ENCODE measurements around the gene KIF5A.
A peak's percentile ranks its signal among the peaks of the same experiment; 100 is the strongest.
"Not testable (repeated sequence)": the region's sequence is repeated elsewhere in the genome, so short reads cannot be mapped to it uniquely, and the experiment has no call there.

The KIF5A gene

DNA sequence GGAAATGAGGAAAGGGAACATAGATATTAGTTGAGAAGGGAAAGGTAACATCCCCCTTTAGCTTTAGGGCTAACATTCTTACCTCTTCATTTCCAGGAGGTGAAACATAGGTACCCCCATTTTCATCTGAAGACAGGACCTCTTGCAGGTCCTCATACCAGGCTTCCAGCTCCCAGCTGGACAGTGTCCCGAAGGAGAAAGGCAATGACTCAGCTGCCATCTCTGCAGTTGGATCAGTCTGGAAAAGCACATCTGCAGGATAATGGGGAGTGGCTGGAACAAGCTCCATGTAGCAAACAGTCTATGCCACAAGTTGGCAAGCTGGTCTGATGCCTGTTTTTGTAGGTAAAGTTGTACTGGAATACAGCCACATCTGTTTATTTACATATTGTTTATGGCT is 32.7 kb upstream of the KIF5A start:
- no peak overlapping the region; the same call in 1 of the 2 replicates for H3K4me2 ChIP-seq
- H3K36me3 ChIP-seq (ENCODE audit: insufficient read depth) = peaks cover 37% of the 10 kb centered on the region; the same call in 1 of the 2 replicates
- H4K20me1 ChIP-seq (ENCODE audit: insufficient read depth) = no peaks in the 10 kb centered on the region
- H3K9ac ChIP-seq = no peak overlapping the region
- H3K4me1 ChIP-seq (ENCODE audit: low read depth, poor library complexity, severe bottlenecking) = peaks cover 41% of the 10 kb centered on the region
- H2AFZ ChIP-seq (ENCODE audit: low read depth) = no peak overlapping the region
- H3K79me2 ChIP-seq (ENCODE audit: insufficient read depth, low read depth) = peaks cover 31% of the 10 kb centered on the region
- no peak overlapping the region for H3K4me3 ChIP-seq (IDR thresholded peaks at IDR 0.05; ENCODE audit: insufficient read depth, low read depth, low read length)
- peak overlapping the region; percentile 8; the same call in 1 of the 2 replicates for H3K27ac ChIP-seq
- no peaks in the 10 kb centered on the region for H3K27me3 ChIP-seq (ENCODE audit: insufficient read depth, low read depth)
- TF ChIP-seq, protein P1, sequence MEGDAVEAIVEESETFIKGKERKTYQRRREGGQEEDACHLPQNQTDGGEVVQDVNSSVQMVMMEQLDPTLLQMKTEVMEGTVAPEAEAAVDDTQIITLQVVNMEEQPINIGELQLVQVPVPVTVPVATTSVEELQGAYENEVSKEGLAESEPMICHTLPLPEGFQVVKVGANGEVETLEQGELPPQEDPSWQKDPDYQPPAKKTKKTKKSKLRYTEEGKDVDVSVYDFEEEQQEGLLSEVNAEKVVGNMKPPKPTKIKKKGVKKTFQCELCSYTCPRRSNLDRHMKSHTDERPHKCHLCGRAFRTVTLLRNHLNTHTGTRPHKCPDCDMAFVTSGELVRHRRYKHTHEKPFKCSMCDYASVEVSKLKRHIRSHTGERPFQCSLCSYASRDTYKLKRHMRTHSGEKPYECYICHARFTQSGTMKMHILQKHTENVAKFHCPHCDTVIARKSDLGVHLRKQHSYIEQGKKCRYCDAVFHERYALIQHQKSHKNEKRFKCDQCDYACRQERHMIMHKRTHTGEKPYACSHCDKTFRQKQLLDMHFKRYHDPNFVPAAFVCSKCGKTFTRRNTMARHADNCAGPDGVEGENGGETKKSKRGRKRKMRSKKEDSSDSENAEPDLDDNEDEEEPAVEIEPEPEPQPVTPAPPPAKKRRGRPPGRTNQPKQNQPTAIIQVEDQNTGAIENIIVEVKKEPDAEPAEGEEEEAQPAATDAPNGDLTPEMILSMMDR (conservative IDR thresholded peaks at IDR 0.05; ENCODE audit: low read depth, low read length) = no peak

DNA sequence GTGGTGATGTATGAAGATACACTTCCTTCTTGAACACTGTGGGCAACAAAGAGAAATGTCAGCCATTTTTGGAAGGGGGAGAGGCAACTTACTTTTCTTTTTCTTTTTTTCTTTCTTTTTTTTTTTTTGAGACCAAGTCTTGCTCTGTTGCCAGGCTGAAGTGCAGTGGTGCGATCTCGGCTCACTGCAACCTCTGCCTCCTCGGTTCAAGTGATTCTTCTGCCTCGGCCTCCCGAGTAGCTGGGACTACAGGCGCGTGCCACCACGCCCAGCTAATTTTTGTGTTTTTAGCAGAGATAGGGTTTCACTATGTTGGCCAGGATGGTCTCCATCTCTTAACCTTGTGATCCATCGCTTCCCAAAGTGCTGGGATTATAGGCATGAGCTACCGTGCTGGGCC is 32.1 kb upstream of the KIF5A start:
- H2AFZ ChIP-seq (ENCODE audit: low read depth); H3K27me3 ChIP-seq (ENCODE audit: insufficient read depth, low read depth); H3K4me3 ChIP-seq (IDR thresholded peaks at IDR 0.05; ENCODE audit: insufficient read depth, low read depth, low read length); H3K9ac ChIP-seq; H4K20me1 ChIP-seq (ENCODE audit: insufficient read depth): not testable (repeated sequence)
- Histone ChIP-seq H3K79me2 (ENCODE audit: insufficient read depth, low read depth) (peaks cover 31% of the 10 kb centered on the region), H3K27ac (peak overlapping the region; percentile 71; the same call in 1 of the 2 replicates), H3K4me2 (peak overlapping the region; percentile 89), H3K36me3 (ENCODE audit: insufficient read depth) (peaks cover 33% of the 10 kb centered on the region; the same call in 1 of the 2 replicates), H3K4me1 (ENCODE audit: low read depth, poor library complexity, severe bottlenecking) (peaks cover 43% of the 10 kb centered on the region)

DNA sequence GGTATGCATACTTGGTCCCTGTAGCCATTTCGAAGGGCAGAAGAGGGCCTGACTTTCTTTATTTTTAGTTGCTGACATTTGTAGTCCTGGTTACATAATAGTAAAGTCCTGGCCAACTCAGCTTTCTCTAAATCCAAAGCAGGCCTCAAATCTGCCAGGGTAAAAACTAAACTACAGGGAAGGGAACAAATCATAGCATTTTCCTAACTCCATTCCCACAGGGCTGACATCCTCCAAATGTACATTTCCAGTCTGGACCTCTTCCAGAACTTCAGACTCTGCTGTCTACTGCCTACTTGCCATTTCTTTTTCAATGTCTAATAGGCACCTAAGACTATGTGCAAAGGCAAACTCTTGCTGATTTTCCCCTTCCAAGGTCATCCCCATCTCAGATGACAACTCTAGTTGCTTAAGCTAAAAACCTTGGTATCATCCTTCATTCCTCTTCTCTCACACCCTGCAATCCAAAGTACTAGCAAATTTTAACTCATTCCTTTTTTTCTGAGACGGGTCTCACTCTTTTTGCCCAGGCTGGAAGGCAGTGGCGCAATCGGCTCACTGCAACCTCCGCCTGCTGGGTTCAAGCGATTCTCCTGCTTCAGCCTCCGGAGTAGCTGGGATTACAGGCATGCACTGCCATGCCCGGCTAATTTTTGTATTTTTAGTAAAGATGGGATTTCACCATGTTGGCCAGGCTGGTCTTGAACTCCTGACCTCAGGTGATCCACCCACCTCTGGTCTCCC is 31.5 kb upstream of the KIF5A start:
- Histone ChIP-seq H3K79me2 (ENCODE audit: insufficient read depth, low read depth) (peaks cover 34% of the 10 kb centered on the region), H3K36me3 (ENCODE audit: insufficient read depth) (peaks cover 28% of the 10 kb centered on the region; the same call in 1 of the 2 replicates), H2AFZ (ENCODE audit: low read depth) (no peak overlapping the region), H3K9ac (no peak overlapping the region; the same call in 1 of the 2 replicates), H4K20me1 (ENCODE audit: insufficient read depth) (no peaks in the 10 kb centered on the region), H3K4me3 (IDR thresholded peaks at IDR 0.05; ENCODE audit: insufficient read depth, low read depth, low read length) (no peak overlapping the region), H3K4me1 (ENCODE audit: low read depth, poor library complexity, severe bottlenecking) (peaks cover 43% of the 10 kb centered on the region), H3K4me2 (peak overlapping the region; percentile 89), H3K27me3 (ENCODE audit: insufficient read depth, low read depth) (no peaks in the 10 kb centered on the region), H3K27ac (peak overlapping the region; percentile 71; the same call in 1 of the 2 replicates)
- TF ChIP-seq, protein P1 (conservative IDR thresholded peaks at IDR 0.05; ENCODE audit: low read depth, low read length) = no peak

DNA sequence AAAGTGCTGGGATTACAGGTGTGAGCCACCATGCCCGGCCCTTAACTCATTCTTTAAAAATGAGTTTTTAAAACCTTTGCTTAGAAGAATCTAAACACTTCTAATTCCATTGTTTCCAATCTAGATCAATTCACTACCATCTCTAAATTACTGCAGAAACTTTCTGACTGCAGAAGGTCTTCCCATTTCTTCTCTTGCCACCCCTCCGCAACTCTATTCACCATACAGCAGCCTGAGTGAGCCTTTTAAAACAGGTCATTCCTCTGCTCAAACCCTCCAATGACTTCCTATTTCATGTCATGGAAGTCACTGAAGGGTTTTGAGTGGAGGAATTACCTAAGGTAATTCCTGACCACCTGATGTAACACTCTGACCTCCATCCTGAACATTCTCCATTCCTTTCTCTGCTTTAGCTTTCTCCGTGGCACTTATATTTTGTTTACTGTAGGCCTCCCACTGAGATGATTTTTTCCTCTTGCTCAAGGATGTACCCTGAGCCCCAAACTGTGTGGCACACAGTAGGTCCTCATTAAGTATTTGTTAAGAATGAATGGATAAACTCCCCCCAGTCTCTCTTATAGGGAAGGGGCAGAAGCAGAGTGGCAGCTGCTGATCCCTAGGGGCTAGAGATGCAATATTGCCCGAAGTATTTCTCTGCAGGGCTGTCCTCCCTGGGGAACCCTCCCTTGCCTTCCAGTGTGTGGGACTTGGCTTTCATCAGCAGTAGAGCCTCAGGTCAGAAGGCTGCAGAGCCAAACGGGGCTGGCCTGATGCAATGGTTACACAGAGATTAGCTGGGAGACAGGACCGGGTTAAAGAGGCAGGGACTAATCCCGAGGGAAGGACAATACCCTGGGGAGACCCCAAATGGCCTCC is 30.7 kb upstream of the KIF5A start:
- Histone ChIP-seq H3K9ac (peak overlapping the region; percentile 71), H3K36me3 (ENCODE audit: insufficient read depth) (peaks cover 27% of the 10 kb centered on the region; the same call in 1 of the 2 replicates), H3K4me2 (peak overlapping the region; percentile 89), H3K27me3 (ENCODE audit: insufficient read depth, low read depth) (no peaks in the 10 kb centered on the region), H3K4me1 (ENCODE audit: low read depth, poor library complexity, severe bottlenecking) (peaks cover 51% of the 10 kb centered on the region), H3K27ac (peak overlapping the region; percentile 71), H3K4me3 (IDR thresholded peaks at IDR 0.05; ENCODE audit: insufficient read depth, low read depth, low read length) (peak overlapping the region; percentile 87), H2AFZ (ENCODE audit: low read depth) (no peak overlapping the region), H3K79me2 (ENCODE audit: insufficient read depth, low read depth) (peaks cover 42% of the 10 kb centered on the region), H4K20me1 (ENCODE audit: insufficient read depth) (no peaks in the 10 kb centered on the region)
- TF ChIP-seq, protein P1 (conservative IDR thresholded peaks at IDR 0.05; ENCODE audit: low read depth, low read length) = no peak
